HCT116 (cell line): ENCODE measurements around the gene TCF12. TPM values are rescaled to one million over a fixed set of nuclear protein-coding genes. Genes with fewer than 3 reads are reported as not detected.

Source experiments
- ATAC-seq: fragments of 200-7000 bp; cut with Tn5 transposase; 2 replicates; pipeline ENCODE4 v1.9.1; 2020; ENCODE audit warnings: mild to moderate bottlenecking, moderate library complexity
- BruUV-seq: library from RNA; stranded (reverse); fragments of 400-500 nt; replicated peaks from 2 replicates; lab custom pipeline; 2021; lab: Mats Ljungman, UMichigan
- CTCF ChIA-PET: fragments of 300-600 bp; sonication (Branson Sonifier 250); formaldehyde crosslinking; loops from one replicate; lab custom pipeline; 2021; ENCODE audit warnings: antibody characterized with exemption; lab: Charles Lee
- POLR2A ChIA-PET: fragments of 300-600, 350-600 bp; sonication (Branson Sonifier 250); formaldehyde crosslinking; loops from one replicate; lab custom pipeline; 2021; ENCODE audit warnings: antibody characterized with exemption; lab: Charles Lee
- RAD21 ChIA-PET, 2 experiments: fragments of 300-600 bp; sonication (Branson Sonifier 250); formaldehyde crosslinking; loops; one replicate each; lab custom pipeline; 2023; ENCODE audit warnings: low total read pairs in 2 of 2; ENCODE audit not compliant: uncharacterized antibody in 2 of 2, unreplicated experiment in 2 of 2, low non-redundant PET in 1 of 2; lab: Charles Lee
- DNase-seq: peaks from one replicate; pipeline ENCODE4 v3.0.0-alpha.2; 2010; ENCODE audit warnings: low read depth, low spot score
- H2AFZ ChIP-seq: fragments of 200-600 bp; shearing (Covaris generic), sonication (generic); 2 replicates; pipeline ENCODE4 v1.6.1; 2017; ENCODE audit warnings: low read depth, mixed run types, mixed read lengths, antibody characterized with exemption, low read length; ENCODE audit not compliant: poor library complexity, severe bottlenecking
- H3K27ac ChIP-seq: 2 replicates; pipeline ENCODE4 v1.5.1; 2012; ENCODE audit warnings: low read depth, low read length
- H3K27me3 ChIP-seq: fragments of 200-600 bp; sonication (generic); 2 replicates; pipeline ENCODE4 v1.6.1; 2016; ENCODE audit warnings: mixed run types, low read length, mixed read lengths; ENCODE audit not compliant: insufficient read depth
- H3K36me3 ChIP-seq, 2 experiments: fragments of 200-500 bp in 1 of 2; fragments of 200-600 bp in 1 of 2; sonication (Bioruptor generic) in 1 of 2; sonication (generic) in 1 of 2; 2 replicates each; pipeline versions ENCODE4 v1.5.1 to v1.6.1; 2014 to 2016; ENCODE audit warnings: low read length in 2 of 2, inconsistent platforms in 1 of 2, mixed read lengths in 1 of 2, mixed run types in 1 of 2; ENCODE audit not compliant: insufficient read depth in 2 of 2, control insufficient read depth in 1 of 2
- H3K4me1 ChIP-seq, 2 experiments: fragments of 200-600 bp in 1 of 2; sonication (generic) in 1 of 2; 2 replicates each; pipeline versions ENCODE4 v1.5.1 to v1.6.1; 2012 to 2017; ENCODE audit warnings: low read length in 2 of 2, inconsistent platforms in 1 of 2, mild to moderate bottlenecking in 1 of 2, mixed read lengths in 1 of 2, mixed run types in 1 of 2, moderate library complexity in 1 of 2; ENCODE audit not compliant: insufficient read depth in 2 of 2, control insufficient read depth in 1 of 2
- H3K4me2 ChIP-seq: fragments of 200-600 bp; sonication (generic); 2 replicates; pipeline ENCODE4 v1.6.1; 2017; ENCODE audit warnings: mixed run types, low read length, mixed read lengths
- H3K4me3 ChIP-seq, 2 experiments: fragments of 200-600 bp in 1 of 2; sonication (generic) in 1 of 2; replicated peaks in 1 of 2; 2 replicates each; pipeline ENCODE4 v1.5.1; 2011 to 2016; ENCODE audit warnings: low read length in 2 of 2, control low read depth in 1 of 2, low read depth in 1 of 2, mild to moderate bottlenecking in 1 of 2, mixed read lengths in 1 of 2, mixed run types in 1 of 2
- H3K79me2 ChIP-seq: fragments of 200-600 bp; sonication (generic); 2 replicates; pipeline ENCODE4 v1.6.1; 2017; ENCODE audit warnings: mild to moderate bottlenecking, mixed run types, low read length, moderate library complexity, mixed read lengths; ENCODE audit not compliant: insufficient read depth
- H3K9ac ChIP-seq: fragments of 200-600 bp; sonication (generic); 2 replicates; pipeline ENCODE4 v1.6.1; 2016; ENCODE audit warnings: low read length, mixed read lengths
- H3K9me2 ChIP-seq: fragments of 200-600 bp; sonication (generic), shearing (Covaris generic); 2 replicates; pipeline ENCODE4 v1.6.1; 2017; ENCODE audit warnings: mixed run types, mild to moderate bottlenecking, moderate library complexity; ENCODE audit not compliant: insufficient read depth
- H3K9me3 ChIP-seq, 2 experiments: fragments of 200-500 bp in 1 of 2; fragments of 200-600 bp in 1 of 2; sonication (Bioruptor generic) in 1 of 2; sonication (generic) in 1 of 2; 2 replicates each; pipeline ENCODE4 v1.6.1; 2014 to 2017; ENCODE audit warnings: low read length in 2 of 2, mixed read lengths in 2 of 2, inconsistent platforms in 1 of 2, low read depth in 1 of 2, mild to moderate bottlenecking in 1 of 2, mixed run types in 1 of 2, moderate library complexity in 1 of 2; ENCODE audit not compliant: control insufficient read depth in 1 of 2, insufficient read depth in 1 of 2
- H4K20me1 ChIP-seq: fragments of 200-600 bp; sonication (generic), shearing (Covaris generic); 2 replicates; pipeline ENCODE4 v1.6.1; 2017; ENCODE audit warnings: mixed run types, mild to moderate bottlenecking, moderate library complexity; ENCODE audit not compliant: insufficient read depth
- CEBPB ChIP-seq: IDR thresholded peaks from 2 replicates; pipeline ENCODE4 v1.6.1; 2012; ENCODE audit warnings: low read depth
- EGR1 ChIP-seq: IDR thresholded peaks from 2 replicates; pipeline ENCODE4 v1.6.1; 2012; ENCODE audit warnings: low read depth
- EZH2 ChIP-seq: fragments of 200-600 bp; sonication (generic); IDR thresholded peaks from 2 replicates; pipeline ENCODE4 v1.6.1; 2017; ENCODE audit warnings: antibody characterized with exemption, mixed run types
- FOSL1 ChIP-seq: IDR thresholded peaks from 2 replicates; pipeline ENCODE4 v1.6.1; 2012; ENCODE audit warnings: low read depth
- JUND ChIP-seq: IDR thresholded peaks from 2 replicates; pipeline ENCODE4 v1.6.1; 2012
- POLR2A ChIP-seq: IDR thresholded peaks from 2 replicates; pipeline ENCODE4 v1.7.0; 2011; ENCODE audit warnings: borderline replicate concordance; ENCODE audit not compliant: insufficient read depth, insufficient read length; ENCODE audit errors: extremely low read depth
- RAD21 ChIP-seq: IDR thresholded peaks from 2 replicates; pipeline ENCODE4 v1.6.1; 2012; ENCODE audit warnings: low read depth, mild to moderate bottlenecking
- SP1 ChIP-seq: IDR thresholded peaks from 2 replicates; pipeline ENCODE4 v1.6.1; 2012; ENCODE audit warnings: low read depth
- ZFX ChIP-seq: fragments of 450-650 bp; IDR thresholded peaks from 2 replicates; pipeline ENCODE4 v1.6.1; 2017
- ZNF274 ChIP-seq: fragments of 200-500 bp; sonication (Bioruptor generic); IDR thresholded peaks from 2 replicates; pipeline ENCODE4 v1.6.1; 2014; ENCODE audit warnings: mild to moderate bottlenecking, low read depth, low read length, inconsistent platforms
- intact Hi-C: fragments of 100-400 bp; cut with micrococcal nuclease; formaldehyde crosslinking; loops from 2 replicates; pipeline ENCODE4 v1.10.0; 2022
- total RNA-seq: library from RNA; stranded (reverse); gene quantifications from one replicate; pipeline ENCODE4 v1.2.1, GENCODE V29; 2021; ENCODE audit not compliant: unreplicated experiment
- TF ChIP-seq, protein P1 (sequence below): IDR thresholded peaks from 2 replicates; pipeline ENCODE4 v1.6.1; 2012
- TF ChIP-seq, protein P2 (sequence below), 3 experiments: fragments of 200-600 bp in 1 of 3; sonication (generic) in 1 of 3; IDR thresholded peaks in 2 of 3; conservative IDR thresholded peaks in 1 of 3; 2 replicates each; pipeline ENCODE4 v1.5.1; 2012 to 2017; ENCODE audit warnings: low read depth in 2 of 3, low read length in 2 of 3, antibody characterized with exemption in 1 of 3, borderline replicate concordance in 1 of 3, control low read depth in 1 of 3, mild to moderate bottlenecking in 1 of 3, mixed read lengths in 1 of 3, mixed run types in 1 of 3, moderate library complexity in 1 of 3; ENCODE audit not compliant: insufficient read depth in 1 of 3

The TCF12 gene
- total RNA-seq, 1 experiment from 2014 or later, result 71.6 TPM

DNA sequence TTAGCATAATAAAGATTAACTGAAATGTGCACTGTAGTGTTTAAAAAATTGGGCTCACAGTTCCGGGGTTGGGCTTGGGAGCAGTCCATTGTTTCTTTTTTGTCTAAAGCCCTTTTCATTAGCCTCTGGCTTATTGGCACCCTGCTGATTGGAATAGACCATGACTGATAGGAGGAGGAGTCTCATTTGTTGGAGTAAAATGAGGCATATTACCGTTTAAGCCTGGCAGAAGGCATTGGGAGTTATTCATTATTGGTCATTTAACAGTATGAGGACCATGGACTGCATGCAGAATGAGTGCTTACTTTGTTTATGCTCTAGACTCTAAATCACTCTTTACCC lies 318.8 kb downstream of the TCF12 start:
- ATAC-seq (no peak), DNase-seq (no peak)
- BruUV-seq, result no TSS peak
- Histone ChIP-seq H3K27me3 (no peaks in the 10 kb centered on the region), H4K20me1 (no peaks in the 10 kb centered on the region), H3K79me2 (no peaks in the 10 kb centered on the region), H3K4me3 (no peak overlapping the region), H2AFZ (no peak overlapping the region), H3K4me2 (no peak overlapping the region), H3K9me2 (no peaks in the 10 kb centered on the region), H3K4me1 (no peaks in the 10 kb centered on the region), H3K36me3 (0 out of 4 replicates have a peak, but pooled peaks cover 0 to 6% of the 10 kb centered on the region in 2 experiments), H3K9me3 (no peaks in the 10 kb centered on the region), H3K27ac (no peak overlapping the region), H3K9ac (no peak overlapping the region)
- RAD21 ChIA-PET, result no interaction called here
- CTCF ChIA-PET, result no interaction called here
- POLR2A ChIA-PET, result no interaction called here
- TF ChIP-seq ZNF274 (no peak), FOSL1 (no peak), ZFX (no peak), CEBPB (no peak), RAD21 (no peak), JUND (no peak), EGR1 (no peak), SP1 (no peak), EZH2 (no peak), POLR2A (no peak)
- TF ChIP-seq, protein P1, sequence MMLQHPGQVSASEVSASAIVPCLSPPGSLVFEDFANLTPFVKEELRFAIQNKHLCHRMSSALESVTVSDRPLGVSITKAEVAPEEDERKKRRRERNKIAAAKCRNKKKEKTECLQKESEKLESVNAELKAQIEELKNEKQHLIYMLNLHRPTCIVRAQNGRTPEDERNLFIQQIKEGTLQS, result no peak
- TF ChIP-seq, protein P2, sequence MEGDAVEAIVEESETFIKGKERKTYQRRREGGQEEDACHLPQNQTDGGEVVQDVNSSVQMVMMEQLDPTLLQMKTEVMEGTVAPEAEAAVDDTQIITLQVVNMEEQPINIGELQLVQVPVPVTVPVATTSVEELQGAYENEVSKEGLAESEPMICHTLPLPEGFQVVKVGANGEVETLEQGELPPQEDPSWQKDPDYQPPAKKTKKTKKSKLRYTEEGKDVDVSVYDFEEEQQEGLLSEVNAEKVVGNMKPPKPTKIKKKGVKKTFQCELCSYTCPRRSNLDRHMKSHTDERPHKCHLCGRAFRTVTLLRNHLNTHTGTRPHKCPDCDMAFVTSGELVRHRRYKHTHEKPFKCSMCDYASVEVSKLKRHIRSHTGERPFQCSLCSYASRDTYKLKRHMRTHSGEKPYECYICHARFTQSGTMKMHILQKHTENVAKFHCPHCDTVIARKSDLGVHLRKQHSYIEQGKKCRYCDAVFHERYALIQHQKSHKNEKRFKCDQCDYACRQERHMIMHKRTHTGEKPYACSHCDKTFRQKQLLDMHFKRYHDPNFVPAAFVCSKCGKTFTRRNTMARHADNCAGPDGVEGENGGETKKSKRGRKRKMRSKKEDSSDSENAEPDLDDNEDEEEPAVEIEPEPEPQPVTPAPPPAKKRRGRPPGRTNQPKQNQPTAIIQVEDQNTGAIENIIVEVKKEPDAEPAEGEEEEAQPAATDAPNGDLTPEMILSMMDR (IDR thresholded peaks at IDR 0.05 in 2 of 3, conservative IDR thresholded peaks at IDR 0.05 in 1 of 3; ENCODE audit: borderline replicate concordance in 1 of 3, insufficient read depth in 1 of 3, low read depth in 2 of 3, low read length in 2 of 3), result no peak
- intact Hi-C loops, result no loop called here
